ENCODE results near the gene DNER. TPM values are rescaled to one million over a fixed set of nuclear protein-coding genes. Genes with fewer than 3 reads are reported as not detected.
A peak's percentile ranks its signal among the peaks of the same experiment; 100 is the strongest.
"Not testable (repeated sequence)": the region's sequence is repeated elsewhere in the genome, so short reads cannot be mapped to it uniquely, and the experiment has no call there.

DNER gene
- total RNA-seq, 1 experiment from 2014 or later, result 14.3 TPM

GRCh38 chr2:229343661-229344060 lies 370.7 kb downstream of the DNER start:
- DNase-seq (ENCODE audit: low read depth), result no peak

- DNase-seq (ENCODE audit: low read depth), result peak; percentile 17
Measured at GRCh38 chr2:229342376-229342775, 372.0 kb downstream of the DNER start.

GRCh38 chr2:229340086-229340760 lies 374.1 kb downstream of the DNER start:
- peak; percentile 50 for DNase-seq (ENCODE audit: low read depth)

GRCh38 chr2:229339618-229340017 lies 374.7 kb downstream of the DNER start:
- DNase-seq (ENCODE audit: low read depth), result peak; percentile 52

GRCh38 chr2:229339171-229339570 lies 375.2 kb downstream of the DNER start:
- DNase-seq (ENCODE audit: low read depth), result not testable (repeated sequence)

- no peak for DNase-seq (ENCODE audit: low read depth)
Measured at GRCh38 chr2:229335877-229336346, 378.4 kb downstream of the DNER start.

GRCh38 chr2:229335330-229335729 lies 379.0 kb downstream of the DNER start:
- no peak for DNase-seq (ENCODE audit: low read depth)

GRCh38 chr2:229330952-229331351 lies 383.4 kb downstream of the DNER start:
- no peak for DNase-seq (ENCODE audit: low read depth)

- no peak for DNase-seq (ENCODE audit: low read depth)
Measured at GRCh38 chr2:229319558-229319957, 394.8 kb downstream of the DNER start.

GRCh38 chr2:229314117-229314516 lies 400.2 kb downstream of the DNER start:
- DNase-seq (ENCODE audit: low read depth), result no peak

GRCh38 chr2:229313591-229313990 lies 400.8 kb downstream of the DNER start:
- DNase-seq (ENCODE audit: low read depth), result peak; percentile 43

Other genes starting within 250 kb of the DNER start
- 114 and 121 TPM in 2 replicates for gene TRIP12, start 207.5 kb upstream of the DNER start, total RNA-seq (2014; rRNA removed; shearing (Covaris generic))
- gene FBXO36, start 207.9 kb upstream of the DNER start, total RNA-seq (2014; rRNA removed; shearing (Covaris generic)), result 3.0 and 6.2 TPM in 2 replicates